ENCODE results near the gene KIF7.
"Not testable (repeated sequence)": the region's sequence is repeated elsewhere in the genome, so short reads cannot be mapped to it uniquely, and the experiment has no call there.

Gene KIF7

GRCh38 chr15:89616228-89616627, 39.0 kb downstream of the KIF7 start:
- WGBS, 2 experiments: 90 to 96% methylated on average over 4 of the region's 4 CpGs
- Histone ChIP-seq H3K36me3 (ENCODE audit: control insufficient read depth, insufficient read depth, low read length) (peaks cover 59% of the 10 kb centered on the region), H3K4me3 (ENCODE audit: insufficient read depth, low read depth, low read length) (no peak overlapping the region), H3K9me3 (ENCODE audit: control insufficient read depth, low read length) (no peaks in the 10 kb centered on the region), H3K4me1 (ENCODE audit: control insufficient read depth, insufficient read depth, low read length) (no peaks in the 10 kb centered on the region), H3K27ac (ENCODE audit: insufficient read depth, low read depth, low read length, poor library complexity, severe bottlenecking) (no peak overlapping the region), H3K27me3 (ENCODE audit: control insufficient read depth, insufficient read depth, low read length, poor library complexity, severe bottlenecking) (no peaks in the 10 kb centered on the region)

GRCh38 chr15:89615135-89615534, 40.1 kb downstream of the KIF7 start:
- H3K4me3 ChIP-seq (ENCODE audit: insufficient read depth, low read depth, low read length): no peak overlapping the region
- H3K9me3 ChIP-seq (ENCODE audit: control insufficient read depth, low read length): no peaks in the 10 kb centered on the region
- no peaks in the 10 kb centered on the region for H3K4me1 ChIP-seq (ENCODE audit: control insufficient read depth, insufficient read depth, low read length)
- H3K27ac ChIP-seq (ENCODE audit: insufficient read depth, low read depth, low read length, poor library complexity, severe bottlenecking): no peak overlapping the region
- H3K27me3 ChIP-seq (ENCODE audit: control insufficient read depth, insufficient read depth, low read length, poor library complexity, severe bottlenecking): no peaks in the 10 kb centered on the region
- H3K36me3 ChIP-seq (ENCODE audit: control insufficient read depth, insufficient read depth, low read length): peaks cover 58% of the 10 kb centered on the region
- 100% methylated on average over 1 of the region's 1 CpG for WGBS, 2 experiments

- 90 to 97% methylated on average over 1 of the region's 1 CpG for WGBS, 2 experiments
- Histone ChIP-seq H3K27me3 (ENCODE audit: control insufficient read depth, insufficient read depth, low read length, poor library complexity, severe bottlenecking) (no peaks in the 10 kb centered on the region), H3K36me3 (ENCODE audit: control insufficient read depth, insufficient read depth, low read length) (peaks cover 56% of the 10 kb centered on the region), H3K4me1 (ENCODE audit: control insufficient read depth, insufficient read depth, low read length) (no peaks in the 10 kb centered on the region), H3K9me3 (ENCODE audit: control insufficient read depth, low read length) (no peaks in the 10 kb centered on the region), H3K27ac (ENCODE audit: insufficient read depth, low read depth, low read length, poor library complexity, severe bottlenecking) (no peak overlapping the region), H3K4me3 (ENCODE audit: insufficient read depth, low read depth, low read length) (no peak overlapping the region)
These were observed 41.1 kb downstream of the KIF7 start for GRCh38 chr15:89614164-89614563.

- H3K9me3 ChIP-seq (ENCODE audit: control insufficient read depth, low read length): no peaks in the 10 kb centered on the region
- peaks cover 53% of the 10 kb centered on the region for H3K36me3 ChIP-seq (ENCODE audit: control insufficient read depth, insufficient read depth, low read length)
- no peak overlapping the region for H3K4me3 ChIP-seq (ENCODE audit: insufficient read depth, low read depth, low read length)
- H3K4me1 ChIP-seq (ENCODE audit: control insufficient read depth, insufficient read depth, low read length): no peaks in the 10 kb centered on the region
- no peaks in the 10 kb centered on the region for H3K27me3 ChIP-seq (ENCODE audit: control insufficient read depth, insufficient read depth, low read length, poor library complexity, severe bottlenecking)
- WGBS, 2 experiments: 93 to 96% methylated on average over 2 of the region's 2 CpGs
- H3K27ac ChIP-seq (ENCODE audit: insufficient read depth, low read depth, low read length, poor library complexity, severe bottlenecking): no peak overlapping the region
These were observed 42.2 kb downstream of the KIF7 start for GRCh38 chr15:89613031-89613430.

GRCh38 chr15:89611317-89611716, 44.0 kb downstream of the KIF7 start:
- Histone ChIP-seq H3K4me1 (ENCODE audit: control insufficient read depth, insufficient read depth, low read length) (no peaks in the 10 kb centered on the region), H3K9me3 (ENCODE audit: control insufficient read depth, low read length) (no peaks in the 10 kb centered on the region), H3K27me3 (ENCODE audit: control insufficient read depth, insufficient read depth, low read length, poor library complexity, severe bottlenecking) (no peaks in the 10 kb centered on the region), H3K27ac (ENCODE audit: insufficient read depth, low read depth, low read length, poor library complexity, severe bottlenecking) (no peak overlapping the region), H3K4me3 (ENCODE audit: insufficient read depth, low read depth, low read length) (no peak overlapping the region), H3K36me3 (ENCODE audit: control insufficient read depth, insufficient read depth, low read length) (peaks cover 44% of the 10 kb centered on the region)
- 93 to 100% methylated on average over 1 to 2 of the region's 2 CpGs for whole genome bisulfite sequencing, 2 experiments

- Histone ChIP-seq H3K36me3 (ENCODE audit: control insufficient read depth, insufficient read depth, low read length) (peaks cover 47% of the 10 kb centered on the region), H3K27me3 (ENCODE audit: control insufficient read depth, insufficient read depth, low read length, poor library complexity, severe bottlenecking) (no peaks in the 10 kb centered on the region), H3K9me3 (ENCODE audit: control insufficient read depth, low read length) (no peaks in the 10 kb centered on the region), H3K4me1 (ENCODE audit: control insufficient read depth, insufficient read depth, low read length) (no peaks in the 10 kb centered on the region), H3K27ac (ENCODE audit: insufficient read depth, low read depth, low read length, poor library complexity, severe bottlenecking) (no peak overlapping the region), H3K4me3 (ENCODE audit: insufficient read depth, low read depth, low read length) (no peak overlapping the region)
- WGBS, 2 experiments: 97 to 100% methylated on average over 4 of the region's 4 CpGs
These were observed 56.2 kb downstream of the KIF7 start for GRCh38 chr15:89599021-89599420.

GRCh38 chr15:89593018-89593417, 62.2 kb downstream of the KIF7 start:
- Histone ChIP-seq H3K27ac (ENCODE audit: insufficient read depth, low read depth, low read length, poor library complexity, severe bottlenecking) (no peak overlapping the region), H3K4me1 (ENCODE audit: control insufficient read depth, insufficient read depth, low read length) (no peaks in the 10 kb centered on the region), H3K4me3 (ENCODE audit: insufficient read depth, low read depth, low read length) (no peak overlapping the region), H3K36me3 (ENCODE audit: control insufficient read depth, insufficient read depth, low read length) (peaks cover 30% of the 10 kb centered on the region), H3K27me3 (ENCODE audit: control insufficient read depth, insufficient read depth, low read length, poor library complexity, severe bottlenecking) (no peaks in the 10 kb centered on the region), H3K9me3 (ENCODE audit: control insufficient read depth, low read length) (no peaks in the 10 kb centered on the region)
- WGBS, 2 experiments: 93 to 94% methylated on average over 2 to 4 of the region's 4 CpGs

GRCh38 chr15:89591834-89592233, 63.4 kb downstream of the KIF7 start:
- WGBS, 2 experiments: 80 to 90% methylated on average over 4 to 5 of the region's 5 CpGs
- no peaks in the 10 kb centered on the region for H3K27me3 ChIP-seq (ENCODE audit: control insufficient read depth, insufficient read depth, low read length, poor library complexity, severe bottlenecking)
- H3K4me1 ChIP-seq (ENCODE audit: control insufficient read depth, insufficient read depth, low read length): no peaks in the 10 kb centered on the region
- H3K9me3 ChIP-seq (ENCODE audit: control insufficient read depth, low read length): no peaks in the 10 kb centered on the region
- no peak overlapping the region for H3K4me3 ChIP-seq (ENCODE audit: insufficient read depth, low read depth, low read length)
- no peak overlapping the region for H3K27ac ChIP-seq (ENCODE audit: insufficient read depth, low read depth, low read length, poor library complexity, severe bottlenecking)
- peaks cover 41% of the 10 kb centered on the region for H3K36me3 ChIP-seq (ENCODE audit: control insufficient read depth, insufficient read depth, low read length)

GRCh38 chr15:89587955-89588354, 67.3 kb downstream of the KIF7 start:
- Histone ChIP-seq H3K4me3 (ENCODE audit: insufficient read depth, low read depth, low read length) (no peak overlapping the region), H3K36me3 (ENCODE audit: control insufficient read depth, insufficient read depth, low read length) (peaks cover 42% of the 10 kb centered on the region), H3K4me1 (ENCODE audit: control insufficient read depth, insufficient read depth, low read length) (no peaks in the 10 kb centered on the region), H3K27me3 (ENCODE audit: control insufficient read depth, insufficient read depth, low read length, poor library complexity, severe bottlenecking) (no peaks in the 10 kb centered on the region), H3K9me3 (ENCODE audit: control insufficient read depth, low read length) (no peaks in the 10 kb centered on the region), H3K27ac (ENCODE audit: insufficient read depth, low read depth, low read length, poor library complexity, severe bottlenecking) (no peak overlapping the region)
- WGBS, 2 experiments: 93 to 98% methylated on average over 4 of the region's 4 CpGs

- Histone ChIP-seq H3K9me3 (ENCODE audit: control insufficient read depth, low read length) (no peaks in the 10 kb centered on the region), H3K36me3 (ENCODE audit: control insufficient read depth, insufficient read depth, low read length) (peaks cover 47% of the 10 kb centered on the region), H3K4me1 (ENCODE audit: control insufficient read depth, insufficient read depth, low read length) (no peaks in the 10 kb centered on the region), H3K4me3 (ENCODE audit: insufficient read depth, low read depth, low read length) (no peak overlapping the region), H3K27me3 (ENCODE audit: control insufficient read depth, insufficient read depth, low read length, poor library complexity, severe bottlenecking) (no peaks in the 10 kb centered on the region), H3K27ac (ENCODE audit: insufficient read depth, low read depth, low read length, poor library complexity, severe bottlenecking) (no peak overlapping the region)
- 94 to 99% methylated on average over 2 of the region's 2 CpGs for WGBS, 2 experiments
These were observed 68.6 kb downstream of the KIF7 start for GRCh38 chr15:89586651-89587050.

GRCh38 chr15:89580747-89581146, 74.5 kb downstream of the KIF7 start:
- Histone ChIP-seq H3K4me1 (ENCODE audit: control insufficient read depth, insufficient read depth, low read length) (peaks cover 12% of the 10 kb centered on the region), H3K36me3 (ENCODE audit: control insufficient read depth, insufficient read depth, low read length) (peaks cover 33% of the 10 kb centered on the region)
- not testable (repeated sequence) for H3K4me3 ChIP-seq (ENCODE audit: insufficient read depth, low read depth, low read length); H3K9me3 ChIP-seq (ENCODE audit: control insufficient read depth, low read length); H3K27ac ChIP-seq (ENCODE audit: insufficient read depth, low read depth, low read length, poor library complexity, severe bottlenecking); H3K27me3 ChIP-seq (ENCODE audit: control insufficient read depth, insufficient read depth, low read length, poor library complexity, severe bottlenecking)
- WGBS, 2 experiments: 91 to 98% methylated on average over 2 of the region's 2 CpGs
